Measurements from ENCODE around the gene PXMP4.

PXMP4 gene

DNA sequence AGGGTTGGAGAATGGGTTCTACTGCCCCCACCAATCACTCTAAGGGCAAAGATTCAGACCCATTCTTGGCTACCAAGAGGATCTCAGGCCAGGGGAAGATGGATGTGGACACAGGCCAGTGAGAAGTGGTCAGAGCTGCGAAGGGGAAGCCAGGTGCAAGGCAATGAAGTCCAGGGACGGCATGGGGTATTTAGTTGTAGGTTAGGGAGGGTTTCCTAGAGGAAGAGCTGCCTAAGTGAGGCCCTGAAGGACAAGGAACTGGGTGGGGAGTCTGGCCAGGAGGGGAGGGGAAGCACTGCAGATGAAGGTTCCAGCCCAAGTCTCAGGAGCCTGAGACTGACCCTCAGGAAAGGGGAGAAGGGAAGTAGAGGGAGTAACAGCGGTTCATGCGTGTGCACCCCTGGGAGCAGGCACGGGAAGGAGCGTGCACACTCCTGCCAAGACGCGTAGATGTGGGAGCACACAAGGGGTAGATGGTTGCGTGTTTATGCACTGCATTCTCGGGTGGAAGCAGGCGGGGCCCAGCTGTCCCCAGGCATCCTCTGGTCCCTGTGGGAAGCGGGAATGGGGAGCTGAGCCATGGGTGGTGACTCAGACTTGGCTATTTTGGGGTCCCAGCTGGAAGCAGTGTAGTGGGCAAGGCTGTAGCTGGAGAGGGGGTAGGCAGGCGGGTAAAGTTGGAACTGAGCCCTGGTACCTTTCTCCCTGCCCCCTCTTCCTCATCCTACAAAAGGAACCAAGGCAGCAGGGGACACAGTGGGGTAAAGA, 50.1 kb downstream of the PXMP4 start:
- no peak for DNase-seq (ENCODE audit: low read depth in 2 of 2)

GRCh38 chr20:33669224-33669623, 50.9 kb downstream of the PXMP4 start:
- no peak for DNase-seq (ENCODE audit: low read depth in 2 of 2)

DNA sequence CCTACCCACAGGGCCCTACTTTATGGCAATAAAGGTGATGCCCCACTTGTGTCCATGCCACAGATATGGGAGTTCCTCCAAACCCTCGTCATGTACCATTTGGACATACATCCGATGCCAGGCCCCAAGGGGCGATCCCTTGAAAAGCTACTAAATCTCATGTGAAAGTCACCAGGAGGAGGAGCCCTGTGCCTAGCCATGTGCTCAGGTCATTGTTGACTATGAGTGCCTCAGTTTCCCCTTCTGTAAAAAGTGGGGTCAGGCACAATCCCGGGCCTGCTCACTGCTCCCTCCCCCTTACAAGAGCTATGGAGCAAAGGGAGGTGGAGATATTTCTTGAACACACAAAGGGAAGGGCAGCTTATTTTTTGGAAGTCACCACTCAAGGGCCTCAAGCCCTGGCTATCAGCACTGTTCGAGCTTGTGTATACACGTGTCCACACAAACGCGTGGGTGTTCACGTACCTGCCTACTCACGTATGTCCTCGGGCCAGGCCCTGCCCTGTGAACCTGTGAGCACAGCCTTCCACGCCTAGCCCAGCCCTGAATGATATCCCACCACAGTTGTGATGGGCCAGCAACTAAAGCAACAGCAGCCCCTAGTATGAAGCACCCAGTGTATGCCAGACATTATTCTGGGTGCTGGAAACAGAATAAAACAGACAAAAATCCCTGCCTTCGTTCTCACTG, 51.5 kb downstream of the PXMP4 start:
- no peak for DNase-seq (ENCODE audit: low read depth in 2 of 2)

DNA sequence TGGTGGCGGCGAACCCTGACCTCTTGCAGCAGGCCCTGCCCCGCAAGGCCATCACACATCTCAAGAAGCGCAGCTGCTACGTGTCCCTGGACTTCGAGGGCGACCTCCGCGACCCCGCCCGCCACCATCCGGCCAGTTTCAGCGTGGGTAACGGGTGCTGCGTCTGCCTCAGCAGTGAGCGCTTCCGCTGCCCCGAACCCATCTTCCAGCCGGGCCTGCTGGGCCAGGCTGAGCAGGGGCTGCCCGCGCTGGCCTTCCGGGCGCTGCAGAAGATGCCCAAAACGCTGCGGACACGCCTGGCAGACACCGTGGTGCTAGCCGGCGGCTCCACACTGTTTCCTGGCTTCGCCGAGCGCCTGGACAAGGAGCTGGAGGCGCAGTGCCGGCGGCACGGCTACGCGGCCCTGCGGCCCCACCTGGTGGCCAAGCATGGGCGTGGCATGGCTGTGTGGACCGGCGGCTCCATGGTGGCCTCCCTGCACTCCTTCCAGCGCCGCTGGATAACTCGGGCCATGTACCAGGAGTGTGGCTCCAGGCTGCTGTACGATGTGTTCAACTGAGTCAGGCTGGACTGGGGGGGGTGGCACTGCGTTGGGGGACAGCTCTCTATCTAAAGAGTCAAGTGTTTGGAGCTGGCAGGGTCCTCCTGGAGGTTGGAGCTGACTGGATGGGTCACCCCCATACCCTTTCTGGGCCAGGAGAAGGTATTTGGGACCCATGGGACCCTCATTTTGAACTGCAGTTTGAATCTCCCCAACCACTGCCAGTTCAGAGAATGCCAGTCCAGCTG, 52.2 kb downstream of the PXMP4 start:
- peak; percentile 68 to 73 for DNase-seq (ENCODE audit: low read depth in 2 of 2)

DNA sequence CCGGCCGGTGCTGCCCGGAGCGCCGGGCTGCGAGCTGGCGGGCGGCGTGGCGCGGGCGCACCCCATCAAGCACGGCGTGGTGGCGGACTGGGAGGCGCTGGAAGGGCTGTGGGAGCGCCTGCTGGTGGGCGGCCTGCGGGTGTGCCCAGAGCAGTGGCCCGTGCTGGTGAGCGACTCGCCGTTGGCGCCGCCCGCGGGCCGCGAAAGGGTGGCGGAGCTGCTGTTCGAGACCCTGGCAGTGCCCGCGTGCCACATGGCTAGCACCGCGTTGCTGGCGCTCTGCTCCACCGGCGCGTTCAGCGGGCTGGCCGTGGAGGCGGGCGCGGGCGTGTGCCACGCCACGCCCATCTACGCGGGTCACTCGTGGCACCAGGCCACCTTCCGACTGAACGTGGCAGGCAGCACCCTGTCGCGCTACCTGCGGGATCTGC, 52.9 kb downstream of the PXMP4 start:
- no peak for DNase-seq (ENCODE audit: low read depth in 2 of 2)

GRCh38 chr20:33666293-33667244, 53.5 kb downstream of the PXMP4 start, which contains the start of gene ACTL10:
Gene ACTL10 (plus strand): TSS chr20:33666943. CDS start chr20:33667498, 555 bp downstream.
- DNase-seq (ENCODE audit: low read depth in 2 of 2) = peak; percentile 80 to 88

DNA sequence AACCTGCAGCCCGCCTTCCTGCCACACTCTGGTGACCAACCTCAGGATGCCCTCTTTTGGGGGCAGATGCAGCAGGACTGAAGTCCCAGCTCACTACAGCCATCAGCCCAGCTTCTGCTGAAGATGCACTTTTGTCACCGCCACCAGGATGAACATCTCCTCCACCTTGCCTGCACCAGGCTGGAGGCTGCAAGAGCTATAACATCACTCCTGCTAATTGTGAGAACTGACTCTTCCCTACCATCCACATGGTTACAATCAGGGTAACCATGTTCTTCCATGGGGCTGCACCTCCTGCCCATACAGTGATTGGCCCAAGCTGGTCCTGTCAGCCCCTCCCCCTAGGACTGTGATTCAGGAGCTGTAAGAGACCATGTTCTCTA, 55.4 kb downstream of the PXMP4 start:
- DNase-seq (ENCODE audit: low read depth in 2 of 2) = no peak

DNA sequence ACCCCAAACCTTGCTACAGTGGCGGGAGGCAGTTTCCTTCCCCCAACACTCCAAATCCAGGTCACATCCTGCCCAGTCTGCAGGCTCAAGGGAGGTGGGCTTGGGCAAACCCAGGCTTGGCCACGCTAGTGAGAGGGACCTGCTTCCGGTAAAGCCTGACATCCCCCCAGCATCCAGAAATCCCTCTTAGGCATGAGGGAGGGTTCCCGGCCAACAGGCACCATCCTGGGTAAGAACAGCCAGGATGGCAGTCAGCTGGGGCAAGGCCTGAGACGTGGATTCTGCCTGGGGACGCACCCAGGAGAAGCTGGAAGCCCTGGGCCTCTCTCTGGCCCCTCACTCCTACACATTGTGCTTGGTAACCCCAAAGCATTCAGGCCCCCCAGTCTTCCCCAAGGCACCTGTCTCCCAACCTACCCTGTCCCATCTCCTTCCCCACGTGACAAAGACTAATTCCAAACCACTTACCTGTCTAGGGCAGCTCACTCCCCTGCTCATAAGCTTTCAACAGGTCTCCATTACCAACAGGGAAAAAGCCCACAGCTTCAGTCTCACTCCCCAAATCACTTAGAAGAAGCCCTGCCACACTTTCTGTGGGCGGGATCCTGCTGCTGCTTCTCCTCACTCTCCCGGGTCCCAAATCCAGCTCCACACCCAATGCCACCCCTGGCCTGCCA, 55.9 kb downstream of the PXMP4 start:
- DNase-seq (ENCODE audit: low read depth in 2 of 2) = no peak

- peak; percentile 77 to 85 for DNase-seq (ENCODE audit: low read depth in 2 of 2)
These were observed 56.7 kb downstream of the PXMP4 start for GRCh38 chr20:33663161-33664084.

DNA sequence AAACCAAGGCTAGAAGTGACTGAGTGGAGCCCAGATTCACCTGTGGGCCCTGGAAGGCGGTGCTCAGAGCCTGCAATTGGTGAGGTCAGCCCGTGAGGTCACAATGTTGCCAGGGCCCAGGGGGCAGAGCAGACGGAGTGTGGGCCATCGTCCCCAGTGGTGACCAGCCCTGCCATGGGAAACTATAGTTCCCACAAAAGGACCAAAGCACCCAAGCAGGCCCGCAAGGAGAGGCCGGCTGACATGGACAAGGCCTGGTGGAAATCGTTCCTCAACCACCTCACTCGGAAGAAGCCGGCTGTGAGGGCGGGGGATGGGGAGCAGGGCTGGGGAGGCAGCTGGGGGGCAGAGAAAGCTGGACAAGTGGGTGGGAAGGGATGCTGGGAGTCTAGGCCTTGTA, 57.9 kb downstream of the PXMP4 start, which contains the start of gene C20orf144:
C20orf144 (plus strand) TSS at position 156 of the 400 bp plus-strand sequence; CDS start at position 175, 19 bp downstream.
- DNase-seq (ENCODE audit: low read depth in 2 of 2) = no peak

GRCh38 chr20:33660685-33661058, 59.4 kb downstream of the PXMP4 start:
- DNase-seq (ENCODE audit: low read depth in 2 of 2) = no peak

GRCh38 chr20:33660035-33660684, 60.0 kb downstream of the PXMP4 start:
- no peak for DNase-seq (ENCODE audit: low read depth in 2 of 2)

- no peak for DNase-seq (ENCODE audit: low read depth in 2 of 2)
These were observed 60.6 kb downstream of the PXMP4 start for GRCh38 chr20:33659341-33660034.

DNA sequence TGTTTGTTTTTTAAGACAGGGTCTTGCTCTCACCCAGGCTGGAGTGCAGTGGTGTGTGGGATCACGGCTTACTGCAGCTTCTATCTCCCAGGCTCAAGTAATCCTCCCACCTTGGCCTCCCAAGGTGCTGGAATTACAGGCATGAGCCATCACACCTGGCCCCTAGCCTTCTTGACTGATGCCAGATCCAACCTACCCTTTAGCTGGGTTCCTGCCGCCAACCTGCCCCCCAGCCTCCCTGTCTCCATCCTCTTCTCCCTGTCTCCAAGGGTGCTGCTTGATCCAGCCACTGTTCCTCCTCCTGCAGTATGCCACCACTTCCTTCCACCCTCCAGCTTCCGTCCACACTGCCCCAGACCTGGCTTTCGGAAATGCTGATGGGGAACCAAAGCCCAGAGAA, 61.2 kb downstream of the PXMP4 start:
- DNase-seq (ENCODE audit: low read depth in 2 of 2) = no peak

DNA sequence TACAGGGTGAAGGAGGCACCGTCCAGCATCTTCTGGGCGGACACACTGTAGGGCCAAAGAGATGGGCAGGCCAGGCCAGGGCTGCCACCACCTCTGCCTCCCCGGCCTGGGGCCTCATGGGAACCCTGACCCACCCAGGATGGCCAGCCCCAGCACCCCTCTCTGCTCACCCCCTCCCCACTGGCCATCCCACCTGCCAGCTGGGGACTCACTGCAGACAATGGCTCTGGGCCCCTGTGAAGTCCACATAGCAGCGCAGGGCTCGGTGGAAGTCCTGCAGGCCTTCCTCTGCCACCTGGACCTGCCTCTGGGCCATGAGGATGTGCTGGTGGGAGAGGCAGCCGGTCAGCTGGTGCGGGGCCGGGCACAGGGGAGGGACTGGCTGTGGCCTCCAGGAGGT, 61.6 kb downstream of the PXMP4 start:
- no peak for DNase-seq (ENCODE audit: low read depth in 2 of 2)

DNA sequence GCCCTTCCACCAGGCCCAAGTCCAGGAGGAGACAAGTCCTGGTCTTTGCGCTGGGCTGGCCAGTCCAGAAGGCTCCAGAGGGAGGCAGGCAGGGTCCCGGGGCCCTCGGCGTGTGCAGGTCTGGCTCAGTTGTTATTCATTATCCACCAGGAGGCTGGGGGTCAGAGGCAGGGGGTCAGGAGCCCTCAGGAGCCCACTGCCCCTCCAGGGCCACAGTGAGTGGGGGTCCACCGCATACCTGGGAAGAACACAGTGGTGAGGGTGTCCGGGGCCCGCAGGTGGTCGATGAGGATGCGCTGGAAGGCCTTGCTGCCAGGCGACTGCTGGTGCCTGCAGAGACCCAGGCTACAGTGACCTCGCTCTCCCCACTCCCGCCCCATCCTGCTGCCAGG, 62.4 kb downstream of the PXMP4 start:
- DNase-seq (ENCODE audit: low read depth in 2 of 2) = no peak

GRCh38 chr20:33656783-33657703, 63.1 kb downstream of the PXMP4 start:
- DNase-seq (ENCODE audit: low read depth in 2 of 2) = no peak

All from stimulated activated CD8-positive, alpha-beta memory T cell treated with anti-CD3 and anti-CD28 coated beads, Interleukin-2, amount 100 ng/mL, for 48 hours (primary cell).